Fibroblast of lung (primary cell): ENCODE measurements around the gene DUS1L. TPM values are rescaled to one million over a fixed set of nuclear protein-coding genes. Genes with fewer than 3 reads are reported as not detected.

Experiments
- DNase-seq, 2 donors: peaks; one replicate each; pipeline versions ENCODE4 v3.0.0 to v3.0.0-alpha.2; 2010; ENCODE audit warnings: low read depth in 2 of 2
- H2AFZ ChIP-seq: 2 replicates; pipeline ENCODE4 v1.5.1; 2012; ENCODE audit warnings: low read length, control low read depth, inconsistent platforms
- H3K27ac ChIP-seq: 2 replicates; pipeline ENCODE4 v1.5.1; 2011; ENCODE audit warnings: low read length, control low read depth; ENCODE audit not compliant: insufficient read depth
- H3K27me3 ChIP-seq: 2 replicates; pipeline ENCODE4 v1.5.1; 2011; ENCODE audit warnings: mild to moderate bottlenecking, low read length; ENCODE audit not compliant: control insufficient read depth, insufficient read depth
- H3K36me3 ChIP-seq: 2 replicates; pipeline ENCODE4 v1.5.1; 2011; ENCODE audit warnings: low read length; ENCODE audit not compliant: control insufficient read depth, insufficient read depth
- H3K4me1 ChIP-seq: 2 replicates; pipeline ENCODE4 v1.5.1; 2011; ENCODE audit warnings: low read length; ENCODE audit not compliant: control insufficient read depth, insufficient read depth; ENCODE audit errors: extremely low read depth
- H3K4me2 ChIP-seq: 2 replicates; pipeline ENCODE4 v1.5.1; 2011; ENCODE audit warnings: low read length, control low read depth; ENCODE audit not compliant: insufficient read depth; ENCODE audit errors: extremely low read depth
- H3K4me3 ChIP-seq, 4 experiments: fragments of 200-600 bp in 1 of 4; sonication (generic) in 1 of 4; replicated peaks in 1 of 4; 2 replicates each; pipeline ENCODE4 v1.5.1; 2011 to 2016; ENCODE audit warnings: low read length in 4 of 4, low read depth in 3 of 4, mild to moderate bottlenecking in 3 of 4, control low read depth in 2 of 4, inconsistent platforms in 1 of 4, mixed read lengths in 1 of 4; ENCODE audit not compliant: insufficient read depth in 1 of 4; ENCODE audit errors: control extremely low read depth in 1 of 4
- H3K79me2 ChIP-seq: 2 replicates; pipeline ENCODE4 v1.5.1; 2012; ENCODE audit warnings: mild to moderate bottlenecking, low read length, inconsistent platforms; ENCODE audit not compliant: control insufficient read depth, insufficient read depth
- H3K9ac ChIP-seq: 2 replicates; pipeline ENCODE4 v1.5.1; 2011; ENCODE audit warnings: mild to moderate bottlenecking, low read length, control low read depth; ENCODE audit not compliant: insufficient read depth
- H3K9me3 ChIP-seq: 2 replicates; pipeline ENCODE4 v1.5.1; 2012; ENCODE audit warnings: low read depth, low read length; ENCODE audit not compliant: control insufficient read depth, insufficient read depth
- H4K20me1 ChIP-seq: 2 replicates; pipeline ENCODE4 v1.5.1; 2011; ENCODE audit warnings: low read length; ENCODE audit not compliant: control insufficient read depth, insufficient read depth; ENCODE audit errors: extremely low read depth
- CTCF ChIP-seq, 2 donors: IDR thresholded peaks in 1 of 2; conservative IDR thresholded peaks in 1 of 2; 1 replicate in 1 of 2; 2 replicates in 1 of 2; pipeline ENCODE4 v1.5.1; 2011 to 2012; ENCODE audit warnings: low read length in 2 of 2, control low read depth in 1 of 2, inconsistent platforms in 1 of 2, low read depth in 1 of 2, mild to moderate bottlenecking in 1 of 2
- EZH2 ChIP-seq: IDR thresholded peaks from 2 replicates; pipeline ENCODE4 v1.5.1; 2012; ENCODE audit warnings: low read length, control low read depth, mild to moderate bottlenecking; ENCODE audit errors: missing control alignments
- polyA plus RNA-seq, 2 donors: library from polyadenylated mRNA; depleted of rRNA in 1 of 2; stranded (reverse) in 1 of 2; unstranded in 1 of 2; fragments of >200 nt; gene quantifications; 2 replicates each; pipeline ENCODE4 v1.2.1, GENCODE V29; 2011 to 2012; ENCODE audit warnings: missing spikeins in 1 of 2
- total RNA-seq: library from RNA; depleted of rRNA; stranded (reverse); fragments of >200 nt; gene quantifications from 2 replicates; pipeline ENCODE4 v1.2.1, GENCODE V29; 2014

The DUS1L gene
- total and polyA plus RNA-seq, 2 donors (not counting 1 experiment from before 2014, with no cell fraction given): 24.6 to 41.0 TPM

DNA sequence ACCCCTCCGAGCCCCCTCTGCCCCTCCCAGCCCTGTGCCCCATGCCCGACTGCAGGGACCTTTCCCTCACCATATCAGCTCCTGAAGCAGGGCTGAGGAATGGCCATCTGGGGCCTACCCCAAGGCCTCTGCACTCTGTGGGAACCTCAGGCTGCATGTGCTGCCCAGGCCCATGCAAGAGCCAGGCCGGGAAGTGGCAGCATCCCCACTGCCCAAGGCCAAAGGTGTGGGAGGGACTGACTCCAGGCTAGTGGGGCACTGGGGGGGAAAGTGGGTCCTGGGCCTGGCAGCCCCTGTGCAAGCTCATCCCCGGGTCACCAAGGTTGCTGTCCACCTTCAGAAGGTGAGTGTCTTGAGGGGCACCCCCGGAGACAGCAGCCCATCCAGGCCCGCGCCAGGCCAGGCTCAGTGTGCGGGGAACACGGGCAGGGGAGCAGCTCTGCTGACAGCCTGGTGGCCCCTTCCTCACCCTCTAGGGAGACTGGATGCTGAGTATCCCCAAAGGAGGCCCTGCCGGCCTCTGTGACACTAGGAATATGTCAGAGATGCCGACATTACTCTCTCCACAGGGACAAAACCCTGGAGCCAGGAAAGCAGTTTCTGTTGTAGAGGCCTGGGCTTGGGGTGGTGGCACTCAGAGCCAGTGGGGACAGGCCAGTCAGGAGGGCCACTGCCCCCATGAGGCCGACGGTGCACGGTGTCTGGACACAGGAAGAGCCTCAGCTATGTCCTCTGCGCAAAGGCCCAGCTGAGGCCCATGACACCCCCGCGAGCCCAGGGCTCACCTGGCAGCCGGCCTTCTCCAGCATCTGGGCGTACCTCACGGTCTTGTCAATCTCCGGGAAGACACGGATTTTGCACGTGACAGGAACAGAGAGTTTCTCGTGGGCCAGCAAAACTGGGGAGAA lies 3.3 kb downstream of the DUS1L start:
- no peak overlapping the region for H3K27ac ChIP-seq
- peaks cover 36% of the 10 kb centered on the region for H3K36me3 ChIP-seq
- no peaks in the 10 kb centered on the region for H3K4me1 ChIP-seq
- no peaks in the 10 kb centered on the region for H3K9me3 ChIP-seq
- no peaks in the 10 kb centered on the region for H3K27me3 ChIP-seq
- no peak overlapping the region for H3K4me2 ChIP-seq
- H3K79me2 ChIP-seq: peaks cover 12% of the 10 kb centered on the region
- no peaks in the 10 kb centered on the region for H4K20me1 ChIP-seq
- H2AFZ ChIP-seq: no peak overlapping the region
- no peak overlapping the region for H3K9ac ChIP-seq
- H3K4me3 ChIP-seq: no peak overlapping the region
- TF ChIP-seq CTCF (conservative IDR thresholded peaks at IDR 0.05 in 1 of 2, IDR thresholded peaks at IDR 0.05 in 1 of 2; ENCODE audit: low read depth in 1 of 2, low read length in 2 of 2) (no peak), EZH2 (no peak)
- no peak for DNase-seq

DNA sequence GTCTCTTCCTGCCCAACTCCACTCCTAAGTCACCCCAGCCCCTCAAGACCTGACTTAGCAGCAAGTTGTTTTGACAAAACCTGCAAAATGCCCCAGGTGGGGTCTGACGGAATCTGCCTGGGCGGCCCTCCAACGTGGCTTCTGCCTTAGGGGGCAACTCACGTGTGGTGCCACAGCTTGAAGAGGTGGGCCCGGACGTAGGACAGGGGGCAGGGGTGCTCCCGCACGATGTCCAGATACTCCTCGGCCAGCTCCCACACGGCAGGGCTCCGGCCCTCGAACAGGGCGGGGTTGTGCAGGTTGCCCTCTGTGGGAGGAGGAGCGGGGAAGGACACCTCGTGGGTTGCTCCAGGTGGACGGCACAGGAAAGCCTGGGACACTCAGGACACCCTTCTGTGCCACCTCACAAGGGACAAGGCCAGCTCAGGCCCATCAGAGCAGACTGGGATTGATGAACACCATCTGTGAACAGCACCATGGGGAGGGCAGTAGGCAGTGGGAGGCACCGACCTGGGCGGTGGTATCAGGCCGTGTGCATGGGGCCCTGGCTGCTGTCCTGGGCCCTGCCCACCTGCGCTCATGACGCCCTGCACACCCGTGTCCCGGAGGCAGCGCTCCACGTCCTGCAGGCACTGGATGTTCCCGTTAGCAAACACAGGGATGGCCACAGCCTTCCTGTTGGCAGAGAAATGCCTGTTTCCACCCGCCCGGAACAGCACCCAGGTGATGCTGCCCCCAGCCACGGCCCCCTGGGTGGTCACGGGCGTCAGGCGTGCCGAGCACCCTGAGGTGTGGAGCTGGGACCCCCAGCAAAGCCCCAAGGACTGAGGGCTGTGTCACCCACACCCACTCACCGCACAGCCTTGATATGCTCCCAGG lies 4.3 kb downstream of the DUS1L start:
- no peaks in the 10 kb centered on the region for H3K4me1 ChIP-seq
- H3K27me3 ChIP-seq: no peaks in the 10 kb centered on the region
- no peak overlapping the region for H3K9ac ChIP-seq
- no peak overlapping the region for H2AFZ ChIP-seq
- no peak overlapping the region for H3K4me2 ChIP-seq
- peaks cover 46% of the 10 kb centered on the region for H3K36me3 ChIP-seq
- H3K9me3 ChIP-seq: no peaks in the 10 kb centered on the region
- TF ChIP-seq CTCF (conservative IDR thresholded peaks at IDR 0.05 in 1 of 2, IDR thresholded peaks at IDR 0.05 in 1 of 2; ENCODE audit: low read depth in 1 of 2, low read length in 2 of 2) (no peak), EZH2 (no peak)
- H3K79me2 ChIP-seq: peaks cover 12% of the 10 kb centered on the region
- H3K4me3 ChIP-seq: no peak overlapping the region
- no peak for DNase-seq
- no peak overlapping the region for H3K27ac ChIP-seq
- H4K20me1 ChIP-seq: no peaks in the 10 kb centered on the region

DNA sequence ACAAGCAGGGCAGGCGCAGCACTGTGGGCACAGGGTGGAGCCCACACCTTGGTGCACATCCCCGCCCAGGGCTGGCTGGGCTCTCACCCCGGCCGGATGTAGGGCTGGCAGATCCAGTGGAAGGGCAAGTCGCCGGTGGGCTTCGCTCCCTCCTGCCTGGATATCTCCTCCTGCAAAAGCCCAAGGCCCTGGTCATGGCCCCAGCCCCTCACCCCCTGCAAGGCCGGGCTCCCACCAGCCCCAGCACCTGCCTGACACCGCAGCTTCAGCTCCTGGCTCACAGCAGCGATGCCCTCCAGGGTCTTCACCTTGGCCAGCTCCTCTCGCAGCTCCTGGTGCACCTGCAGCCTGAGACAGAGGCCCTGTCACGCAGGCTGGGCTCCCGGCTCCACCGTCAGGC lies 5.0 kb downstream of the DUS1L start:
- Histone ChIP-seq H3K27ac (no peak overlapping the region), H3K27me3 (no peaks in the 10 kb centered on the region), H3K36me3 (peaks cover 50% of the 10 kb centered on the region), H3K4me2 (no peak overlapping the region), H3K9me3 (no peaks in the 10 kb centered on the region), H3K9ac (no peak overlapping the region), H4K20me1 (no peaks in the 10 kb centered on the region), H3K79me2 (peaks cover 10% of the 10 kb centered on the region), H2AFZ (no peak overlapping the region), H3K4me3 (no peak overlapping the region), H3K4me1 (no peaks in the 10 kb centered on the region)
- no peak for DNase-seq
- TF ChIP-seq CTCF (conservative IDR thresholded peaks at IDR 0.05 in 1 of 2, IDR thresholded peaks at IDR 0.05 in 1 of 2; ENCODE audit: low read depth in 1 of 2, low read length in 2 of 2) (no peak), EZH2 (no peak)
